Choroid plexus epithelial cell (primary cell): ENCODE results near the gene SHPK.
"Not testable (repeated sequence)": the region's sequence is repeated elsewhere in the genome, so short reads cannot be mapped to it uniquely, and the experiment has no call there.

Source experiments
- DNase-seq: peaks from one replicate; pipeline ENCODE4 v3.0.0-alpha.2; 2010; ENCODE audit warnings: low read depth
- H3K4me3 ChIP-seq: 2 replicates; pipeline ENCODE4 v1.5.1; 2011; ENCODE audit warnings: low read depth, mild to moderate bottlenecking, control low read depth, low read length, moderate library complexity
- CTCF ChIP-seq: conservative IDR thresholded peaks from 2 replicates; pipeline ENCODE4 v1.5.1; 2011; ENCODE audit warnings: low read depth, mild to moderate bottlenecking, control low read depth, inconsistent platforms, low read length, moderate library complexity

The SHPK gene

DNA sequence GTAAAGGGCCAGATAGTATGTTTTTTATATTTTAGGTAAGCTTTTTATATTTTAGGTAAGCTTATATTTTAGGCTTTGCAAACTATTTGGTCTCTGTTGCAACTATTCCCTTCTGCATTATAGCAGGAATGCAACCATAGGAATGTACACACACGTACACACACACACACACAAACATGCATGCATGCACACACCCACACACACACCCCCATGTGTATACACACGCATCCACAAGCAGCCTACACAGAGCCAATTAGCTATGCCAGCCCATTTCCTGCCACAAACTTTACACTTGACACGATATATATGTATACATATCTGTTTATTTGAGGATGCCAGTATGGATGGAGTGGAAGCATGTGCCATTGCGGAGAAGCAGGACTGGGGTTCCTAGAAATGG is 70.9 kb downstream of the SHPK start:
- DNase-seq, result no peak
- no peak for TF ChIP-seq CTCF
- H3K4me3 ChIP-seq, result no peak overlapping the region

DNA sequence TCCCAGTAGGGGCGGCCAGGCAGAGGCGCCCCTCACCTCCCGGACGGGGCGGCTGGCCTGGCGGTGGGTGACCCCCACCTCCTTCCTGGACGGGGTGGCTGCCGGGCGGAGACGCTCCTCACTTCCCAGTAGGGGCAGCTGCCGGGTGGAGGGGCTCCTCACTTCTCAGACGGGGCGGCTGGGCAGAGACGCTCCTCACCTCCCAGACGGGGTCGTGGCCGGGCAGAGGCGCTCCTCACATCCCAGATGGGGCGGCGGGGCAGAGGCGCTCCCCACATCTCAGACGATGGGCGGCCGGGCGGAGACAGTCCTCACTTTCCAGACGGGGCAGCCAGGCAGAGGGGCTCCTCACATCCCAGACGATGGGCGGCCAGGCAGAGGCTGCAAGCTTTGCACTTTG is 71.8 kb downstream of the SHPK start:
- not testable (repeated sequence) for DNase-seq, H3K4me3 ChIP-seq

DNA sequence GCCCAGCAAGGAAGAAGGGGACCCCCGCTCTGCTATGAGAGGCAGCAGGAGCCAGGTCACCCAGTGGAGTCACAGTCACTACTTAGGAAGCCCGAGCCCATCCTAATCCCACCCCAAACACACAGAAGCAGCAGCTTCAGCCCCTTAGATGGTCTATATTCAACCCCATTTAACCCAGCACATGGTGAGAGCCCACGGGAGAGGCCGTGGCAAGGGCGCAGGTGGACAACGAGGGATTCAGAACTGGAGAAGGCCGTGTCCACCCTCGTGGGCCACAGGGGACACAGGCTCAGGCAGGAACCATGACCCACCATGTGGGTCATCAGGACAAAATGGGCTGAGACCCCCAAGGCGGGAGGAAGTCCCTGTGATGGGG is 76.8 kb downstream of the SHPK start:
- no peak for DNase-seq
- H3K4me3 ChIP-seq, result no peak overlapping the region
- no peak for TF ChIP-seq CTCF

DNA sequence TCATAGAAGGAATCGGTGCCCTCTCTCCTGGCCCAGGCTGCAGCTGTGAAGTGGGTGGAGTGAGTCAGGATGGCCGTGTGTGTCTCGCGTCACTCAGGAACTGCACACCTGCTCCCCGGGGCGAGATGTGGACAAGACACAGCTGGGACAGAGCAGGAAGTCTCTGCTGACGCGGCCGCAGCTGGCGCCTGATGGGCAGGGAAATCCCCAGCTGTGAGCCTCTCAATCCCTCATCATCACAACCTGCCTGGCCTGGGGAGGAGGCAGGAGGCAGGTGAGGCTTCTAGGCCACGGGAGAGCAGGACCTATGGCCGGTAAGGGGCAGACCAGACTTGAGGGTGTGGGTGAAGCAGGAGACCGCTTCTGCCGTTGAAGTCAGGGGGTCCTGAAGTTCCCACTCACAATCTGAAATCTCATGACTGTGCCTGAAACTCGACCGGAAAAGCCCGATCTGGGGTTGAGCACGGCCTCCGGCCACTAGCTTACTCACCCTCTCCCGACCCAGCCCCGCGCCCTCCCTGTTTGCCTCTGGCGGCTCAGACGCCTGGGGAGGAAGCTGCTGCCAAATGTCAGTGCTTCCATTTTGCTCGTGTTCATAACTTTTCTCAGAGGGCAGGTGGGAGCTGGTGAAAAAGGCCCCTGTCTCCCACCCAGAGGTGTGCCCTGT is 77.3 kb downstream of the SHPK start:
- DNase-seq, result peak; percentile 61
- no peak for TF ChIP-seq CTCF
- H3K4me3 ChIP-seq, result no peak overlapping the region
